ENCODE measurements around the gene XXYLT1.
"Not testable (repeated sequence)": the region's sequence is repeated elsewhere in the genome, so short reads cannot be mapped to it uniquely, and the experiment has no call there.

Gene XXYLT1

DNA sequence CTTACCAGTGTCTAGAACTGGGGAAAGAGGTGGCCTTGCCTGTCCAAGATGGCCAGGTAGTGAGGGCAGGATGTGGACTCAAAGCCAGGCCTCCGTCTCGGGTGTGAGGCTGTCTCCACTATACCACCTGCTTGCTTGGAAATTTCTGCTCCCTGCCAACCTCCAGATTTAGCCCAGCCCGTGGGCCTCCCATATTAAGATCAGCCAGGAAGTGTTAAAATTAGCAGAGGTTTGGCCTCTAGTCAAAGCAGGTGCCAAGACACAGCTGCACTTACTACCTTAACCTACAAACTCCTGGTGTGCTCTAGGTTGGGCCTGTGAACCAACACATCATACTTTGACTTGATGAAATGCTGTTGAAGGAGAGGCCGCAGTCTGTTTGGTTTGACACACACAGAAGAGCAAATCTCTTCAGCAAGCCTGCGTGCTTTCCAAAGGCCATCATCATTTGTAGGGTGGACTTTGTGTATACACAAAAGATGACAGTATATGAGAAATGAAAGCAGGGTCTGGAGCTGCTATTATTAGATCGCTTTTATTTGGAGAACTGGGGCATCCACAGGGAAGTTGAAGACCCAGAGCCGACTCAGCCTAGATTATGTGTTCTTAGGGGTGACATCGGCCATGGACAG lies 206.5 kb downstream of the XXYLT1 start:
- no peak for DNase-seq (ENCODE audit: low read depth)

DNA sequence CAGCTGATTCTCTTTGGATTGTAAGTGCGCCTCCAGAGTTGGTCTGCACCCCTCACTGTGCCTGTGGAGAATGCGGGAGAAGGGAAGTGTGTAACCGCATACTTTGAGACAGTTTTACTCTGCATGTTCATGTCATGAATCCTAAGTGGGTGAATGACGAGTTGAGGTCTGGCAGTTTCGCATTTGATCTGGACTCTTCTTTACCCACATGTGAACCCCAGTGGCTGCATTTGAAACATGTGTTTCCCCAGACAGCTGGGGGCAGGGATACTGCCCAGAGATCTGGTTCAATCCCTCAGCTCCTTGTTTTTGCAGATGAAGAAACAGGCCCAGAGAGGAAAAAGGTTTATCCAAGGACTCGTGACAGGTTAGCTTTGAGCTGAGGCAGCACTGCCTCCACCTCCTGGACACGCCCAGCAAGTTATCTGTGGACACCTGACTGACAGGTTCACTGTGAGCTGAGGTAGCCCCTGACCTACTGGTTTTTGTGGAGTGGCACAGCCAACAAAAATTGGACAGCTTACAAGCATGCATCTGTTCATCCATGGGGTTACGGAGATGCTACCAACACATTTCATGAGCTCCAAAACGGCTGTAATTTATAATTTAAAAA lies 207.3 kb downstream of the XXYLT1 start:
- no peak for DNase-seq (ENCODE audit: low read depth)

DNA sequence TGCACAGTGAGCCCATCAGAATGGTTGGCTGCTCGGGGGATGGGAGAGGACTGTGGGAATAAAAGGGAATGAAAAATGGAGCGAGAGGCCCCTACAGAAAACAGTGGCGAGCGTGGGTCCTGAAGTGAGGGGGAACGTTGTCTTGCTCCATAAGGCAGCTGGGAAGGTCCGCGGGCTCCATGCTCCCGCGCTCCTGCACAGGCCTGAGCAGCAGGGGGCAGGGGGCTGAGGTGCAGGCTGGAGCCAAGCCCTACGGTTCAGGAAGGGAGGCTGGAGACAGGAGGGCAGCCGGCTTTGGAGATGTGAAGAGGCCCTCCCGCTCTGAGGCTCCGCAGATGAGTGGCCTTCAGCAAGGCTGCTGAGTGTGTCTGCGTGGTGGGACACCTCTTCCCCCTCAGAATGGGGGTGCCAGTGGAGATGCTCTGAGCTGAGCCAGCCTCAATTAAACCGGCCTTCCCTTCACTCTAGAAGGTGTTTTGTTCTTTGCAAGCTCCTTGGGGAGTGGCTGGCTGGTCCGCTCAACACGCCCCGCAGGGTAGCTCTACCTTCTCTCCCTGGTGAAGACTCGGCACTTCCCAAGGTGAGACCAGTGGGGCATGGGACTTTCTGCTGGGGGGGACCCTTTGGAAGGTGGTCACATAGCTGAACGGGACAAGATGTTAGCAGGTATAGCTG lies 208.0 kb downstream of the XXYLT1 start:
- DNase-seq (ENCODE audit: low read depth) = no peak

DNA sequence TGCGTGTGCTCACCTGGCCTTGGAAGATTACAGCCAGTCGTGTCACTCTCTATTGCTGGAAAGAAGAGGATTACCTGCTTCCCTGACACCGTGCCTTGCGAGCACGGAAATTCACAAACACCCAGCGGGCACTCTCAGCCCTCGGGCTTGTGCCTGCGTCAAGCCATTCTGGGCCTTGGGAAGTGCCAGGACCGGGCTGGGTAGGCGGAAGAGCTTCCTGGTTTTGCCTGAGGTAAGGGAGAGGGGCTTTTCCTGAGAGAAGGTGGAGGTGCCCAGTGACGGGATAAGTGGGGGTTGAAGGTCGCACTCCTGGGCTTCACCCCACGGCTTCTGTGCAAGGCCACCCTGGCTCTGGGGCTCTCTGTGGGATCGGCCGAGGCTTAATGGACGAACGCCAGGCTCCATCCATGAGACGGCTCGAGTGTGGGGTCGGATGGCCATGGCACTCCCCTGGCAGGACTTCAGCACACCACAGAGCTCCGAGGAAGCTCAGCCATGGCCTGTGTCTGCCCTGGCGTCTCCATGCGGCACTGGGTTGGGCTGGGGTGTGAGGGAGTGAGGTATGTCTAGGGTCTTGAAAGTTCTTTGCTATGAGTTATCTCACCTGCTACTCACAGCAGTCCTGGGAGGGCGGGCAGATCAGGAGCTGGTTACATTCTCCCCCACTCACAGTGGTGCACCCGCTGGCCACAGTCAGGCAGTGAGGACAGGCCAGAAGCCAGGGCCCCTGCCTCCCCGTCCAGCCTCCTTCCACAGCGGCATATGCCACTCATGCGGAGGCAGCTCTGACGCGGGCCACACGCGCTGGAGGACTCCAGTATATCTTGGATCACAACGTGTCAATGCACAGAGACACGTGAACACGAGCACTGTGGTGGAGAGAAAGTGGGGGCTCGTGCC lies 209.0 kb downstream of the XXYLT1 start:
- DNase-seq (ENCODE audit: low read depth) = no peak

DNA sequence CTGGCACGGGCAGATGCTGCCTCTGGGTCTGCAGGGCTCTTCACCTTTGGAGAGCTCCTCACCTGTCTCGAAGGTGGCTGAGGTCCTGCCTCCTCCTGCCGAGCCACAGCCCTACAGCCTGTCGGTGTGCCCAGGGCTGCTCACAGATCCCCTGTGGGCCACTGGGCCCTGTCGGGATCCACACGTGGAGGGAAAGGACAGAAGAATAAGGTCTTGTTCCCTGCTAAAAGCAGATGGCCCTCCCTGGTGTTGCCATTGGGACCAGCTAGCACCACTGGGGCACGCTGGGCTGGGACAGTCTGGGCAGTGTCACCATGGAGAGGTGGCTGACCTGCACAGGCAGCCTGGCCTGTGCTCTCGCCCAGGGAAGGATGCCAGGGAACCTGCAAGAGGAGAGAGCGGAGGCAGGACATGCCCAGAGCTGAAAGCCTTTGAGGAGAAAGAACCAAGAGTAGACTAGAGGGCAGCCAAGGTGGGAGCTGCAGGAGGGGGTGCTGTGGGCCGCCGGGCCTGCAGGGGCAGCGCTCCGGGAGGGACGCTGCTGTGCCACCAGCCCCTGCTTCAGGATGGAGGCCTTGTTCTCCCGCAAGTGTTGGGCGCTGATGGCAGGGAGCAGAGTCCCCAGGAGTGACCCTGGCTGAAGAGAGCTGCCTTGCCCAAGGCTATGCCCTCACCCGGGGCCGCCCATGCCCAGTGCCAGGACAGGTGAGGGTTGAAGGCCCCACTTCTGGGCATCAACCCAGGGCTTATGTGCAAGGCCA lies 210.2 kb downstream of the XXYLT1 start:
- DNase-seq (ENCODE audit: low read depth) = no peak

DNA sequence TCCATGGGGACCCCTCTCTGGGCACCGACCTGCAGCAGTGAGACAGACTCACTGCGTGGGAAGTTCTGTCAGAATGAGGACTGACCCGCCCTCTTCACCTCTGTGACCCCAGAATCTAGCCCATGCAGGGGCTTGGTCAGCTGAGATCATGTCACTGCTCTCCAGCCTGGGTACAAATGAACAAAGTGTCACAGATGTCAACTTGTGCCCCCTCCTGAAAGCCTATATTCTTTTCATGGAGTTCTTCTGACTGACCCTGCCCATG lies 210.8 kb downstream of the XXYLT1 start:
- DNase-seq (ENCODE audit: low read depth) = no peak

DNA sequence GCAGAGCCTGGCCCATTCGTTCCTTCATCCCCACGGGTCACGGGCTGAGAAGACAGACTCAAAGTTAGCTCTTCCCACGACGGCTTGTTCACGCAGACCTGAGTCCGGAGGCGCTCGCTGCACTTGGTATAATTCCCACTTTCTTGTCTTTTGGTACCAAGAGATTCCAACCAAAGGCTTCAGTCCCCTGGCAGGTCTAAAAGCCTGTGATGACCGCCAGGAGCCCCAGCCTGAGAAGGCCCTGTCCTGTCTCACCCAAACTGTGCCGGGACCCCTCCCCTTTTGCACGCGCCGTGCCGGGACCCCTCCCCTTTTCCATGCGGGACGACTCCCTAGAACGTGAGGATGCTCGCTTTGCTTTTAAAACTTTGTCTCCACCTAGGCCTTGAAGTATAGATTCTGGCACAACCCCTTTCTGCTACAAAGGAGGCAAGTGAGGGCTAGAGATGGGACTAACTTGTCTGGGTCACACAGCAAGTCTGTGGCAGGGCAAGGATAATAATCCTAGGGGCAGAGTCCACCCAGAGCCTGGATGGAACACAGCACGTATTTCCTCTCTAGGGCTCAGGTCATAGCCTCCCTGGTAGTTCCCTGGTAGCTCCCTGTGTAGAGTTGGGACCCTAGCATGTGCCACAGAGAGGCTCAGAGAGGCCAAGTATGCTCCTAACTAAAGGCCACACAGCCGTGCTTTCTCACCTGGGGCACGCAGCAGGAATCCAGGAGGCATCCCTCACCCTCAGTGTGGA lies 211.3 kb downstream of the XXYLT1 start:
- no peak for DNase-seq (ENCODE audit: low read depth)

DNA sequence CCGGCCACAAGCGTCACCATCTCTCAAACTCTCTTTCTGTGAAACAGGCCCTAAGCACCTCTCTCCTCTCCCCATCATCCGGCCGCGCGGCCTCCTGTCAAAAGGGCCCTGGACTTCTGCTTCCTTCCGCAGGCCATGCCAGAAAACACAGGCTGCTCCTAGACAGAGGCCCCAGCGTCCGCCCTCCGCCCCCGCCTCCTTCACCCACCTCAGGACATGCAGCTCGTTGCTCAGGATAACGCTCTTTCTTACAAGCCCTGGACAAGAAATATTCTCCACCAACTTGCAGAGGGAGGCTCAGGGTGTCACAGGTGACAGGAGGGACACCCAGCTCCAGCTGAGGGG lies 212.0 kb downstream of the XXYLT1 start:
- DNase-seq (ENCODE audit: low read depth) = no peak

DNA sequence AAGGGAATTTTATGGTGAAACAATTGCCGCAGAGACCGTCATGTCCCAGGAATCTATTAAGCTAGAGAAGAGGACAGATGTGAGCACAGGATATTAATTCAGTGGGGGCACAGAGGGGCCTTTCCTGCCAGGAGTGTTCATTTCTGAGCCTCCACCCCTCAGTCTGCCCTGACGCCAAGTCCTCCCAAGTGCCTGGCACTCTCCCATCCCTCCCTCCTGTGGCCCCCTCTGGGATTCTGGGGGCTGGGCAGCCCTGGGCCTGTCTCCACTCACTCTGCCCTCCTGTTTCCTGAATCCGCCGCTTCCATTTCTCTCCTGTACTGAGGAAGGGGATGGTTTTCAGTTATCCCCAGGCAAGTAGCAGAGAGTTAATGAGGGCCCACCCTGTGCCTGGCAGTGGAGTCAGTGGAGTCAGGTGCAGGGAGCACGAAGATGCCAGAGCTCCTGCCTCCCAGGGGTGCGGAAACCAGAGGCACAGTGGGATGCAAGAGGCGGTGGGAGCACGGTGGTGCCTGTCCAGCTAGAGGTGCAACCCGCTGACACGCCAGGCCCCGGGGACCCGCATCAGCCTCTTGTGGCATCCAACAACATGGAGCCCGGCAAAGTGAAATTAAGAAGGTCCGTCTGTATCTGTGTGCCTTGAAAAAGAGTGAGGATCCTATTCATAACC lies 212.5 kb downstream of the XXYLT1 start:
- DNase-seq (ENCODE audit: low read depth) = no peak

DNA sequence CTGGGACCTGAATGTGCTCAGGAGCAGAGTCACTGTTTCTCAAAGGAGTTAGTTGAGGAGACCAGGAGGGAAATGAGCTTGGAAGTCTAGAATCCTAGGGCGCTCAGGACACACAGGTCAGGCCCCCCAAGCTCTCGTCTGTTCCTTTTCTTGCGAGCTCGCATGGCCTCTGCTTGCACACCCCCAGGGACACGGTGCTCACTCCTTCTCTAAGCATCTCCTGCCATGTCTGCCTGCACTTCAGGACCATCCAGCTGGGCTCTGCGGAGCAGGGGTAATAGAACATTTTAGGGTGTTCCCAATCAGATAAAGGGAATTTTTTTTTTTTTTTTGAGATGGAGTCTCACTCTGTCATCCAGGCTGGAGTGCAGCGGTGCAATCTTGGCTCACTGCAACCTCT lies 213.2 kb downstream of the XXYLT1 start:
- no peak for DNase-seq (ENCODE audit: low read depth)

DNA sequence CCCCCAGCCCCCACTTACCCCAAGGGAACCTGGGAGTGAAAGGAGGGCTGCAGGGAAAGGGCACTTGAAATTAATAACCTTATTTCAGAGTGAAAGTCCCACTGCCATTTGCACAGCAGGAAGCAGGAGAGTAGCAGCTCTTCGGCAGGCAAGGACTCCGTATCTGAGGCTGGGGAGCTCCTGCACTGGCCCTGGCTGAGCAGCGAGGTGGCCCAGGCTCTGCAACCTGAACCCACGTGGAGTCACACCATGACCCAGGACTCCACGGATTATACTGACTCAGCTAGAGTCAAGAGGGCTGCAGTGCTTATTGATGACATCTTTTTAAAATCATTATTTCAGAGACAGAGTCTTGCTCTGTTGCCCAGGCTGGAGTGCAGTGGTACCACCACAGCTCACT lies 214.5 kb downstream of the XXYLT1 start:
- DNase-seq (ENCODE audit: low read depth) = no peak

DNA sequence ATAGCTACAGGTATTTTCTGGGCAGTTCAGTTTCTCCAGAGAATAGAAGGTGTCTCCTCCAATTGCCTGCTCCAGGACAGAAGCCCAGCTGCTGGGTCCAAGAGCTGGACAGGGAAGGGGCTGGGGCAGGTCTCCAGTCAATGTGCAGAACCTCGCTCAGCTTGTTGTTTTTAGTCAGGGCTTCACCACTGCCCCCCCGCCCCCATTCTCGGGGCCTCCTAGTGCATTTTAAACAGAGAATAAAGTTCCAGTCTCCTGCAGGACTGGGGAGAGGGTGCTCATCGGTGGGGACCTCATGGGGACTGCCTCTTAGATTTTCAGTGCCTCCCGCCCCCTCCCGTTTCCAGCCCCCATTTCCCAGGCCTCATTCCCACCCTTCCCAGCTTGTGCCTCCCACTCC lies 216.6 kb downstream of the XXYLT1 start:
- DNase-seq (ENCODE audit: low read depth) = no peak

DNA sequence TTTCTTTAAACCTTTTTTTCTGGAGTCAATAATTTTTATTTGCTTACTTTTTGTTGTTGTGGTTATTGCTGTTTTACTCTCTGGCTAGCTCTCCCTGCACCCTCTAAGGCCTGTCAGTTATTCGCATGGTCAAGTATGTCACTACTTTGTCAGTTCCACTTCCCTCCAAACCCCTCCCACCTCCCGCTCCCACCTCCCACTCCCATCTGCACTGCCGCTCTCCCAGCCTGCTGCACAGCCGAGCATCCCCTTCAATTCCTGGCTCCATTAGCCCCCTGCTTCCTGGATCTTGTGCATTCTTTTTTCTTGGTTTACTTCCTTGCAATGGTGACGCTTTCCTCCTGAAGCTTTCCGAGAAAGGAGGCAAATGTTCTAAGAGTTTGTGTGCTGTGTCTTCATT lies 218.0 kb downstream of the XXYLT1 start:
- no peak for DNase-seq (ENCODE audit: low read depth)

DNA sequence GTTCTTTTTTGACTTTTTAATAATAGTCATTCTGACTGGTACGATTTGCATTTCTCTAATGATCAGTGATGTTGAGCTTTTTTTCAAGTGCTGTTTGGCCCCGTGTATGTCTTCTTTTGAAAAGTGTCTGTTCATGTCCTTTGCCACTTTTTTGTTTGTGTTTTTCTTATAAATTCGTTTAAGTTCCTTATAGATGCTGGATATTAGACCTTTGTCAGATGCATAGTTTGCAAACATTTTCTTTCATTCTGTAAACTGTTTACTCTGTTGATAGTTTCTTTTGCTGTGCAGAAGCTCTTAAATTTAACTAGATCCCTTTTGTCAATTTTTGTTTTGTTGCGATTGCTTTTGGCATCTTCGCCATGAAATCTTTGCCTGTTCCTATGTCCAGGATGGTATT lies 220.7 kb downstream of the XXYLT1 start:
- DNase-seq (ENCODE audit: low read depth) = not testable (repeated sequence)

DNA sequence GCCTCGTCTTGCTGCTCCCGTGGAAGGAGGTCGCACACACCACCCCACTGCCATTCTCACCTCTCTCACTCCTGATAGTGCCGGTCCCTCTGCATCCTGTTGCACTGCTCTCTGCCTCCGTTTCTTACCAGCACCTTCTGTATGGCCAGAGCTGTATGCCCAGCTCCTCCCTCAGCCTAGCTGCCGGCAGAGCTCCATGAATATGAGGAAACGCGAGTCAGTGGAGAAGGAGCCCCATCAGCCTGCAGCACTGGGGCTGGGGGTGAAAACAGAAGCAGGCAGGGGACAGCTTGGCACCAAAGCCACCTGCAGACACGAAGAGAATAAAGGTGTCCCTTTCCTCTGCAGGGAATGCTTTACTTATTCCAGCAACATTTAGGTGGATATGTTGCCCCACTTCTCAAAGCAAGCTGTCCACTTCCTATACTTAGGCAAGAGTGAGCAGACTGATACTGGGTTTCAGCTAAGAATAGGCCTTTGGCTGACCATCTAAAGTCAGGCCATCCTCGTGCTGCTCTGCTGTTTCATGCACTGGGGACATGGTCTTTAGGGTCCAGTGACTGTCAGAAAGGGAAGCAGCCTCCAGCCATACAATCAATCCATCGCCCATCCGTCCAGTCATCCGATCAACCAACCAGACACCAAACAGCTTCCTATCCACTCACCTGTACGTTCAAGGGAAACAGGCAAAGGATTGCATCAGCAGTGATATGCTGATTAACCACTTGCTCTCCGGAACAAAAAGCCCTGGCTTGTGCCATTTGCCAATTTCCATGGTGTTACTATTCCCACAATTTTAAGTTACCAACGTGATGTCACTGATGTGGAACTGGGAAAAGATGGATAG lies 222.7 kb downstream of the XXYLT1 start:
- no peak for DNase-seq (ENCODE audit: low read depth)

DNA sequence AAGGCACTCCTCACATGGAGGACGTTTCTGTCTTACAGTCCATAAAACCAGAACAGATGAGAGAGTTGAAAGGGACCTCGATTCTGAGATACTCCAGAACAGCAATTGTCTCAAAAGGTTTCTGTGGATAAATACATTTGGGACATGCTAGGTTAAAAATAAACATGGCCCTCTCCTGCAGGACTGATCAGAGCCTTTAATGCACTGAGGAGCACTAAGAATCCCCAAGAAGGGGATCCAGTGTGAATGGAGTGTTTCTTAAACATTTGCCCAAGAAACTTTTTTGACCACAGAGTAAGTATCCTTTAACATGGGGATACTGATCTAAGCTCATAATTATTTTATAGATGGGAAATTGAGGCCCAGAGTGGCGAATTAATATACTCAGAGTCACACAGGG lies 223.4 kb downstream of the XXYLT1 start:
- no peak for DNase-seq (ENCODE audit: low read depth)

DNA sequence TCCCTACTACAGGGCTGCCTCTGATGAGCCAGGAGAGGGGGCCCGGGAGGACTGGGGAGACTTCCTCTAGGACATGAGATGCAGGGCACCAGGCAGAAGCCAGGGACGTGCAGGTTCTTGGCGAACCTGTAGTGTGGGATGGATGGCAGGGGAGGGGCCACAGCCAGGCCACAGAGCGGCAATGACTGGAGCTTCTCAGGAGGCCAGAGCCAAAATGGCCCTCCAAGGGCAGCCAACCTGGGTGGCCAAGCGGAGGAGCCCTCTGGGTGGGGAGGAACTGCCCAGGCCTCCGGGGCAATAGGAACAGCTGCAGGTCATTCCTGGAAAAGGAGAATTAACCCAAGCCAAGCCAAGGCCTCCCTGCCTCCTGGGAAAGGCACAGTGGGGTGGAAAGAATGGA lies 224.5 kb downstream of the XXYLT1 start:
- no peak for DNase-seq (ENCODE audit: low read depth)

DNA sequence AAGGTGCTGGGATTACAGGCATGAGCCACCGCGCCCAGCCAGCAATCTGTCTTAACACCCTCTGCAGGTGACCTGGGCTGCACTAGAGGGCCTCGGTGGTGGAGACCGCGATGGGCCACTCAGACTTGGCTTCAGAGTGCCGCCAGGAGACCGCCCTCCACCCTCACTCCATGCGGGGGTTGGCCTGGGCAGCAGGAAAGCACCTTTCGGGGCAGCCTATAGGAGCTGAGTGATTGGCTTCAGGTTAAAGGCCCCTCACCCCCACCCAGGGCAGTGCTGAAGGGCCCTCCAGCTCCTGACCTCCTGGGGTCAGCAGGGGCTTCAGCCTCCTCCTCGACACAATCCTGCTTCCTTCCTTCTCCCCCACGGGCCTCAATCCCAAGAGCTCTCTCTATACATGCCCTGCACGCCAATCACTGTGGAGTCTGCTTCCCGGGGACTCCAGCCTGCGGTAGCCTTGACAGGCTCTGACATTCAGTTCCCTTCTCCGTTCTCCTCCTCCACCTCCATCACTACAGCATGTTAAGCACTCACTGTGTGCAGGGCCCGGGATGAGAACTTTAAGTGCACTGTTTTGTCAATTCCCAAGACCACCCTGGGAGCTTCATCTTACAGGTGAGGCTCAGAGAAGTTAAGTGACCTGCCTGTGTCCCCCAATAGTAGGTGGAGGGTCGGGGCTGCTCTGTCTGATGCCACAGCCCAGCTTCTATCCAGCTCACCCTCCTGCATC lies 225.3 kb downstream of the XXYLT1 start:
- DNase-seq (ENCODE audit: low read depth) = no peak

DNA sequence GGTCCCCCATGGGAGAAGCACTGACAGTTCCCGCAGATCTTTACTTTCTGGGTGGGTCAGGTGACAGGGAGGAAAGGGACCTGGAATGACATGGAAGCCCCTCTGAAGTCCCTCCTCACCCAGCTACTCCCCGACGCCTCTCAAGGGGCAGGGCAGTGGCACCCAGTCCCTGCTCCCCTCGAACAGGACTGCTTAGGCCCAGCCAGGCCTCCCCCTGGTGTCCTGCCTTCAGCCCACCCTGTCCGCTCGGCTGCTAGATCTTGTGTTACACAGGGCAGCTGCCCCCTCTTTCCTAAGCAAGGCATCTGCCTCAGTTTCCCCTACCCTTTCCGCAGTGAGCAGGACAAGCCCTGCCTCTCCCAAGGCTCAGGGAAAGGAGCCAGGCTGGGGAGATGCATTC lies 226.5 kb downstream of the XXYLT1 start:
- no peak for DNase-seq (ENCODE audit: low read depth)

Measured in EH (cell line).